Panc1 (cell line): ENCODE data around the gene THEM5. TPM values are rescaled to one million over a fixed set of nuclear protein-coding genes. Genes with fewer than 3 reads are reported as not detected.

Experiments used
- ATAC-seq: fragments of 200-7000 bp; cut with Tn5 transposase; 2 replicates; pipeline ENCODE4 v1.9.1; 2020; ENCODE audit warnings: mild to moderate bottlenecking, moderate library complexity
- BruUV-seq: library from RNA; stranded (reverse); fragments of 400-500 nt; replicated peaks from 2 replicates; lab custom pipeline; 2021; lab: Mats Ljungman, UMichigan
- CTCF ChIA-PET: fragments of 300-600 bp; sonication (Branson Sonifier 250); formaldehyde crosslinking; loops from one replicate; lab custom pipeline; 2022; ENCODE audit warnings: antibody characterized with exemption; lab: Charles Lee
- POLR2A ChIA-PET: fragments of 300-600 bp; sonication (Branson Sonifier 250); formaldehyde crosslinking; loops from one replicate; lab custom pipeline; 2022; ENCODE audit warnings: antibody characterized with exemption; lab: Charles Lee
- DNase-seq: peaks from one replicate; pipeline ENCODE4 v3.0.0-alpha.2; 2010; ENCODE audit warnings: low read depth, low spot score
- H3K27ac ChIP-seq: 2 replicates; pipeline ENCODE4 v1.5.1; 2011; ENCODE audit warnings: mild to moderate bottlenecking, low read length, inconsistent platforms
- H3K27me3 ChIP-seq: fragments of 200-500 bp; sonication (Bioruptor generic); 2 replicates; pipeline ENCODE4 v1.6.0; 2014; ENCODE audit warnings: low read length, inconsistent platforms; ENCODE audit not compliant: control insufficient read depth, insufficient read depth
- H3K36me3 ChIP-seq: fragments of 200-500 bp; sonication (Bioruptor generic); 2 replicates; pipeline ENCODE4 v1.5.1; 2014; ENCODE audit warnings: inconsistent platforms, mild to moderate bottlenecking, low read length, moderate library complexity; ENCODE audit not compliant: control insufficient read depth, insufficient read depth
- H3K4me1 ChIP-seq: 2 replicates; pipeline ENCODE4 v1.5.1; 2011; ENCODE audit warnings: inconsistent platforms, mild to moderate bottlenecking, low read length, moderate library complexity; ENCODE audit not compliant: control insufficient read depth, insufficient read depth
- H3K4me3 ChIP-seq, 2 experiments: 2 replicates each; pipeline ENCODE4 v1.5.1; 2011 to 2012; ENCODE audit warnings: low read depth in 2 of 2, low read length in 2 of 2, mild to moderate bottlenecking in 2 of 2, inconsistent platforms in 1 of 2, moderate library complexity in 1 of 2
- H3K9me3 ChIP-seq: fragments of 200-500 bp; sonication (Bioruptor generic); 2 replicates; pipeline ENCODE4 v1.5.1; 2014; ENCODE audit warnings: low read depth, mild to moderate bottlenecking, inconsistent platforms, low read length, moderate library complexity; ENCODE audit not compliant: control insufficient read depth, insufficient read depth
- POLR2AphosphoS5 ChIP-seq: IDR thresholded peaks from 2 replicates; pipeline ENCODE4 v1.6.1; 2012; ENCODE audit warnings: mild to moderate bottlenecking, low read depth, low read length, moderate library complexity
- SIN3A ChIP-seq: IDR thresholded peaks from 2 replicates; pipeline ENCODE4 v1.6.1; 2012; ENCODE audit warnings: low read depth, mild to moderate bottlenecking, low read length, moderate library complexity, borderline replicate concordance; ENCODE audit not compliant: insufficient read depth
- TCF7L2 ChIP-seq: IDR thresholded peaks from 2 replicates; pipeline ENCODE4 v1.6.1; 2011; ENCODE audit warnings: mild to moderate bottlenecking, low read depth, low read length, inconsistent platforms
- in situ Hi-C: cut with HindIII; loops from 2 replicates; pipeline ENCODE4 v1.10.0; 2016; ENCODE audit warnings: low sequenced_read_pairs, low pct_unique_long_range_greater_than_20kb
- intact Hi-C: fragments of 100-400 bp; cut with micrococcal nuclease; formaldehyde crosslinking; loops from one replicate; pipeline ENCODE4 v1.10.0; 2022; ENCODE audit not compliant: unreplicated experiment
- total RNA-seq: library from RNA; stranded (reverse); gene quantifications from one replicate; pipeline ENCODE4 v1.2.1, GENCODE V29; 2021; ENCODE audit not compliant: unreplicated experiment
- TF ChIP-seq, protein P1 (sequence below): fragments of 450-650 bp; IDR thresholded peaks from 2 replicates; pipeline ENCODE4 v1.5.1; 2017; ENCODE audit warnings: mild to moderate bottlenecking
- TF ChIP-seq, protein P2 (sequence below), 2 experiments: IDR thresholded peaks; 2 replicates each; pipeline ENCODE4 v1.6.1; 2011 to 2012; ENCODE audit warnings: low read depth in 2 of 2, control low read depth in 1 of 2, low read length in 1 of 2, mild to moderate bottlenecking in 1 of 2, moderate library complexity in 1 of 2; ENCODE audit not compliant: insufficient read depth in 1 of 2

THEM5 gene
- total RNA-seq, 1 experiment from 2014 or later: not detected

DNA sequence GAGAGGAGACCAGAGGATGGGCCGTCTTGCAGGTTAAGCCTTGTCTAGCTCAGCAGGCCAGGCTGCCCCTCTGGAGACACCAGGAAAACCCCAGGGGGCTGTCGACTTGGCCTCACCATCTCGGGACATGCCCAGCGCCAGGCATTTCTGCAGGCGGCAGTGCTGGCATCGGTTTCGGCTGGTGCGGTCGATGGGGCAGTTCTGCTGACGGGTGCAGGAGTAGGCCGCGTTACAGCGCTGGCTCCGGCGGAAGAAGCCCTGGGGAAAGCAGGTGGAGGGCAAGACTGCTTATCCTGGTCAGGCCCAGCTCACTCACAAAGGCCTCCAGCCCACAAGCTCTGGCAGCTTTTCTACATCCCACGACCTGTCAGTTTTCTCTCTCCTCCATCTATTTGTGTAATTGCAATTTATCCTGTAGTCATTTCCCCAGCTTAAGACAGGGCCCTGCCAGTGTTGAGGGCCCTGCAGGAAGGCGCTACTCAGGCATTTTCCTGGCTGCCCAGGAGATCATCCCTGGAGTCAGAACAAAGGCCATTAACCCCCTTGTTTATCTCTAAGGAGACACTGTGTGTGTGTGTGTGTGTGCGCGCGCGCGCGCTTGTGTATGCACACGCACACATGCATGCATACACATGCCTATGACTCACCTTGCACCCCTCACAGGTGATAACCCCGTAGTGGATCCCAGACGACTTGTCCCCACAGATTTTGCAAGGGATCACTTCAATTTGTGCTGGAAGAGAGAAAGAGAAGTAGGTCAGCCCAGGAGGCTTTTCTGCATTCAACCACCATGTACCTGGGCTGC is 36.8 kb downstream of the THEM5 start:
- Histone ChIP-seq H3K36me3 (no peaks in the 10 kb centered on the region), H3K4me3 (no peak overlapping the region), H3K9me3 (no peaks in the 10 kb centered on the region), H3K27ac (no peak overlapping the region), H3K4me1 (no peaks in the 10 kb centered on the region), H3K27me3 (no peaks in the 10 kb centered on the region)
- DNase-seq (no peak), ATAC-seq (no peak)
- ChIA-PET POLR2A (no interaction called here), CTCF (no interaction called here)
- TF ChIP-seq POLR2AphosphoS5: no peak
- no peak for TF ChIP-seq TCF7L2
- TF ChIP-seq, protein P1, sequence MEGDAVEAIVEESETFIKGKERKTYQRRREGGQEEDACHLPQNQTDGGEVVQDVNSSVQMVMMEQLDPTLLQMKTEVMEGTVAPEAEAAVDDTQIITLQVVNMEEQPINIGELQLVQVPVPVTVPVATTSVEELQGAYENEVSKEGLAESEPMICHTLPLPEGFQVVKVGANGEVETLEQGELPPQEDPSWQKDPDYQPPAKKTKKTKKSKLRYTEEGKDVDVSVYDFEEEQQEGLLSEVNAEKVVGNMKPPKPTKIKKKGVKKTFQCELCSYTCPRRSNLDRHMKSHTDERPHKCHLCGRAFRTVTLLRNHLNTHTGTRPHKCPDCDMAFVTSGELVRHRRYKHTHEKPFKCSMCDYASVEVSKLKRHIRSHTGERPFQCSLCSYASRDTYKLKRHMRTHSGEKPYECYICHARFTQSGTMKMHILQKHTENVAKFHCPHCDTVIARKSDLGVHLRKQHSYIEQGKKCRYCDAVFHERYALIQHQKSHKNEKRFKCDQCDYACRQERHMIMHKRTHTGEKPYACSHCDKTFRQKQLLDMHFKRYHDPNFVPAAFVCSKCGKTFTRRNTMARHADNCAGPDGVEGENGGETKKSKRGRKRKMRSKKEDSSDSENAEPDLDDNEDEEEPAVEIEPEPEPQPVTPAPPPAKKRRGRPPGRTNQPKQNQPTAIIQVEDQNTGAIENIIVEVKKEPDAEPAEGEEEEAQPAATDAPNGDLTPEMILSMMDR: no peak
- TF ChIP-seq, protein P2, sequence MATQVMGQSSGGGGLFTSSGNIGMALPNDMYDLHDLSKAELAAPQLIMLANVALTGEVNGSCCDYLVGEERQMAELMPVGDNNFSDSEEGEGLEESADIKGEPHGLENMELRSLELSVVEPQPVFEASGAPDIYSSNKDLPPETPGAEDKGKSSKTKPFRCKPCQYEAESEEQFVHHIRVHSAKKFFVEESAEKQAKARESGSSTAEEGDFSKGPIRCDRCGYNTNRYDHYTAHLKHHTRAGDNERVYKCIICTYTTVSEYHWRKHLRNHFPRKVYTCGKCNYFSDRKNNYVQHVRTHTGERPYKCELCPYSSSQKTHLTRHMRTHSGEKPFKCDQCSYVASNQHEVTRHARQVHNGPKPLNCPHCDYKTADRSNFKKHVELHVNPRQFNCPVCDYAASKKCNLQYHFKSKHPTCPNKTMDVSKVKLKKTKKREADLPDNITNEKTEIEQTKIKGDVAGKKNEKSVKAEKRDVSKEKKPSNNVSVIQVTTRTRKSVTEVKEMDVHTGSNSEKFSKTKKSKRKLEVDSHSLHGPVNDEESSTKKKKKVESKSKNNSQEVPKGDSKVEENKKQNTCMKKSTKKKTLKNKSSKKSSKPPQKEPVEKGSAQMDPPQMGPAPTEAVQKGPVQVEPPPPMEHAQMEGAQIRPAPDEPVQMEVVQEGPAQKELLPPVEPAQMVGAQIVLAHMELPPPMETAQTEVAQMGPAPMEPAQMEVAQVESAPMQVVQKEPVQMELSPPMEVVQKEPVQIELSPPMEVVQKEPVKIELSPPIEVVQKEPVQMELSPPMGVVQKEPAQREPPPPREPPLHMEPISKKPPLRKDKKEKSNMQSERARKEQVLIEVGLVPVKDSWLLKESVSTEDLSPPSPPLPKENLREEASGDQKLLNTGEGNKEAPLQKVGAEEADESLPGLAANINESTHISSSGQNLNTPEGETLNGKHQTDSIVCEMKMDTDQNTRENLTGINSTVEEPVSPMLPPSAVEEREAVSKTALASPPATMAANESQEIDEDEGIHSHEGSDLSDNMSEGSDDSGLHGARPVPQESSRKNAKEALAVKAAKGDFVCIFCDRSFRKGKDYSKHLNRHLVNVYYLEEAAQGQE (IDR thresholded peaks at IDR 0.05; ENCODE audit: insufficient read depth in 1 of 2, low read depth in 2 of 2, low read length in 1 of 2): no peak
- no peak for TF ChIP-seq SIN3A
- in situ Hi-C loops: no loop called here
- BruUV-seq: no TSS peak
- intact Hi-C loops: no loop called here

DNA sequence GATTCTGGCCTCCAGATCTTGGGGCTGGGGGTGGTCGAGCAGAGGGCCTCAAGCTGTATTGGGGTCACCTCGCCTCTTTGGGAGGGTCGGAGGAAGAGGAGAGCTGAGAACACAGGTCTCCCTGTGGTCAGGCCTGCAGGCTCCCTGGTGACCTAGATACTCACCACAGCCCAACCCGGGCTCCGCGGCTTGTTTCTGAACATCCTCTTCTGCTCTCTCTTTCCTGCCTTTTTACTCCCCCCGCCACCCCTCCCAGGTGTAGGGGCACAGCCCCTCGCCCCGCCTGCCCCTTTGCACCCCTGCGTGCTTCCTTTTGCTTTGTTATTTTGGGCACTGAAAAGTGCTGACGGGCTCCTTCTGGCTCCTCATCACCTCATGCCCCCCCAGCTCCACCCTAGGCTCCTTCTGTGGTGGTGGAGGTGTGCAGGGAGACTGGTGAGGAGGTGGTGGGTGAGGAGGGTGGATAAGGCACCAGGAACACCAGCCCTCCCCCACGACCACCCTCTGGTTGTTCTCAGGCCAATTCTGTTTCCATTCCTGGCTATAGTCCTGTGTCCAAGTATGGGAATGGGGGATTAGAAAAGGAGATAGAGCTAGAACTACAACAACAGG is 37.7 kb downstream of the THEM5 start:
- no peaks in the 10 kb centered on the region for H3K4me1 ChIP-seq
- intact Hi-C loops: no loop called here
- TF ChIP-seq, protein P2 (IDR thresholded peaks at IDR 0.05; ENCODE audit: insufficient read depth in 1 of 2, low read depth in 2 of 2, low read length in 1 of 2): no peak
- TF ChIP-seq SIN3A: no peak
- no peak for TF ChIP-seq TCF7L2
- TF ChIP-seq, protein P1: no peak
- no peak for TF ChIP-seq POLR2AphosphoS5
- no TSS peak for BruUV-seq
- no peaks in the 10 kb centered on the region for H3K36me3 ChIP-seq
- no peak overlapping the region for H3K4me3 ChIP-seq
- CTCF ChIA-PET: no interaction called here
- no peak overlapping the region for H3K27ac ChIP-seq
- DNase-seq: no peak
- POLR2A ChIA-PET: no interaction called here
- in situ Hi-C loops: no loop called here
- no peaks in the 10 kb centered on the region for H3K27me3 ChIP-seq
- no peaks in the 10 kb centered on the region for H3K9me3 ChIP-seq
- ATAC-seq: no peak
